NOMO-1 treated with dmso at 0.1 percent for 144 hours (cell line): ENCODE data around the gene WDR89.
"Not testable (repeated sequence)": the region's sequence is repeated elsewhere in the genome, so short reads cannot be mapped to it uniquely, and the experiment has no call there.

Source experiments
- DNase-seq: peaks from one replicate; lab custom pipeline; 2025; ENCODE audit not compliant: unreplicated experiment; lab: John Stamatoyannopoulos, UW

WDR89 gene, protein sequence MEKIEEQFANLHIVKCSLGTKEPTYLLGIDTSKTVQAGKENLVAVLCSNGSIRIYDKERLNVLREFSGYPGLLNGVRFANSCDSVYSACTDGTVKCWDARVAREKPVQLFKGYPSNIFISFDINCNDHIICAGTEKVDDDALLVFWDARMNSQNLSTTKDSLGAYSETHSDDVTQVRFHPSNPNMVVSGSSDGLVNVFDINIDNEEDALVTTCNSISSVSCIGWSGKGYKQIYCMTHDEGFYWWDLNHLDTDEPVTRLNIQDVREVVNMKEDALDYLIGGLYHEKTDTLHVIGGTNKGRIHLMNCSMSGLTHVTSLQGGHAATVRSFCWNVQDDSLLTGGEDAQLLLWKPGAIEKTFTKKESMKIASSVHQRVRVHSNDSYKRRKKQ

DNA sequence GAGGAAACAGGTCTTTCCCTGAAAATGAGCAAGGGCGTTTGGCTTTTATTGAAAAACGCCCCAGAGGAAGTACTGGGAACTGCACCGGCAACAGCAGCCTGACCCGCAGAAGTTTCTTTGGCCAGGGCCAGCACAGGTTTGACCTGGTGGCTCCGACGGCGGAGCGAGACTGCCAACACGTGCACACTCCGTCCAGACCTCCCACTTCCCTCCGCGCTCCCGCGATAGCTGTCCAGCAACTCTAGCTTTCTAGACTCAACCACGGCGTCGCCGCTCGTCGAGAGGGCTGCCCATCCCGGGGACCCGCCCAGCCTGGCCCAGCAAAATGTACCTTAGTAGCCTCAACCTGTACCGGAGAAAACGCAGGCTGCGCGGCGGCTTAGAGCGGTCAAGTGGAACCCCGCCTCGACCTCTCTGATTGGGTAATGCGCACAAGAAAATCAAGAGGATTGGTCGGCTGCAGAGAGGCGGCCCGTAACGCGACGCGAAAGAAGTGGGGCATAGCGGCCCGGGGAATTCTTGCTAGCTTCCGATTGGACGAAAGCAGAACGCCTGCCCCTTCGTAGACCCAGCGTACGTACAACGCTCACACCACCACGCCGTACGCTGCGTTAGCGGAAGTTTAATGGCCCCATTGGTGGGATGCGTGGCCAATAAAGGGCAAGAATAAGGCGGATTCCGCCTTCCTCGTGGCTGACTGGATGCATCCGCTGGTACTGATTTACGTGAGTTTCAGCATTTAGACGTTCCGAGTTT lies at the start of gene WDR89:
TSS of gene WDR89 (minus strand) at position 399 of the 756 bp plus-strand sequence. CDS start 41,929 bp downstream, outside the sequence.
- peak; percentile 98 for DNase-seq

DNA sequence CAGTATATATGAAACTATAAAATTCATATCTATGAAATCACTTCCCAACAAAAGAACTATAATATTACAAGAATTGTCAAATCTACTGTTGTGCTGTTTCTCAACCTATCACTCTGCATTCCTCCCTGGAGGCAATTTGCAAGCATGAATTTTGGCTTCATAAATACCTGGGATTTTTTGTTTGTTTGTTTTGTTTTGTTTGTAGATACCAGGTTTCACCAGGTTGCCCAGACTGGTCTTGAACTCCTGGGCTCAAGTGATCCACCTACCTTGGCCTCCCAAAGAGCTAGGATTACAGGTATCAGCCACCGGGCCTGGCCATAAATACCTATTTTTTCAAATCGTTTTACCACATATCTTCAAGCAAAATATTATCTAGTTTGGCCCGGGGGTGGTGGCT lies 47.5 kb upstream of the WDR89 start:
- DNase-seq, result no peak

DNA sequence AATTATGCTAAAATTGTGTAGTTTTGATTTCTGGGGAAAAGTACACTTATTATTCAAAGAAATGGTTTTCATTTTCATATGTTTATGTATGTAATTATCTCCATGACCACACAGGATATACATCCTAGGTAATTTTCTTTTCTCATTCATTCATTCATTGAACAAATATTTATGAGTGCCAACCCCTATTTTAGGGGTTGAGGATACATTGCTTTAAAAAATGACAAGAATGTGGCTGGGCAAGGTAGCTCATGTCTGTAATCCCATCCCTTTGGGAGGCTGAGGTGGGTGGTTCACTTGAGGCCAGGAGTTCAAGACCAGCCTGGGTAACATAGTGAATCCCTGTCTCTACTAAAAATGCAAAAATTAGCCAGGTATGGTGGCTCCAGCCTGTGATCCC lies 45.3 kb upstream of the WDR89 start:
- DNase-seq, result no peak

DNA sequence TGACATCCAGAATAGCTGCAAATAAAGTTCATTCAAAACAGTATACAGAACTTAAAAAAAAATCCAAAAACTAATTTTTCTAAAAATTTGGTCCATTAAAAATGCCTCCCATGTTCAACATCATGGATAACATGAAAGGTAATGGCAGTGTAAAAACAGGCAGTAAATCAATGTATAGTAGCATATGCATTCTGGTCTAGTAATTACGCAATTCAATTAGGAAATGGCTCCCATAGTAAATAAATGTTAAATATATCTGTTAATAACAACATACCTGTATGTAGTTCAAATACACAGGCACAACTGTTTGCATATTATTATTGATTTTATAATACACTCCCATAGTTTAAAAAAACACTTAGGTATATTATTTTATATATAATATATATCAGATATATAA lies 43.7 kb upstream of the WDR89 start:
- DNase-seq, result no peak

DNA sequence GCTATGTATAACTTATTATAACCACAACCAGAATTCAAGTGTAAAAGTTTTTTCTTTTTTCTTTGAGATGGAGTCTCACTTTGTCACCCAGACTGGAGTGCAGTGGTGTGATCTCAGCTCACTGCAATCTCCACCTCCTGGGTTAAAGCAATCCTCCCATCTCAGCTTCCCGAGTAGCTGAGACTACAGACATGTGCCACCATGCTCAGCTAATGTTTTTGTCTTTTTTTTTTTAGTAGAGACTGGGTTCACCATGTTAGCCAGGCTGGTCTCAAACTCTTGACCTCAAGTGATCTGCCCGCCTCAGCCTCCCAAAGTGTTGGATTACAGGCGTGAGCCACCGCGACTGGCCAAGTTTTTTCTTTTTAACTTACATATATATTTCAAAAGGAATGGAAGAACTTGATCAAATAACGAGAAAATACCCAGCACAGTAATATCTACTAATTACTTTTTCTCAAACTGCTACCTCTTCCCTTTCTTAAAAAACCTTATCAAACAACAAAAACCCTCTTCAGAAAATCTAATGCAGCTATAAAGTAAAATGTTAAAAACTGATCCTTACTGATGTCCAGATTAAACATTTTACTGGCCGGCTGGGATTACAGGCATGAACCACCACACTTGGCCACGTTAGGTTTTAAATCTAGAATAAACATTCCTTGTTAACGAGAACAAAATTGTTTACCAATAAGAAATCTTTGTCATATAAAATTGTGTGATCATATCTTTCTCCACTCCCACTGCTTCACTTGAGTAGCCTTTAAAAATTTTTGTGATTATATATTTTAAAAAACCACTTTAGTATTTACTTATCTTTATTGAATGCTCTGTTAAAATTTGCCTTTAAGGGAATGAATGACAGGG lies 41.3 kb upstream of the WDR89 start:
- no peak for DNase-seq

DNA sequence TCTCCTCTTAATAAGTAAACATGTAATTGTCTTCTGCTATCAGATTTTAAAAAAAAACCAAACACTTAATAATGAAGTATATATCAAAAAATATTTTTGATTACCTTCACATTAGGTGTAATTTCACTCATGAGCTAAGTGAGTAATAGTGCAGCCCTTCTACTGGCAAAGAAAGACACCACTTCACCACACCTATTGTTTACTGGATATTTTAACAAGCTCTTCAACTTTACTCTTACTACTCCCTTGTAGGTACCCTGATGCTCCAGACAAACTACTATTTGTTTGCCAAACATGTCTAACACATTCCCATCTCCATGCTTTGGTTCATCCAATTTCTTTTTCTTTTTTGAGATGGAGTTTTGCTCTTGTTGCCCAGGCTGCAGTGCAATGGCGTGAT lies 36.9 kb upstream of the WDR89 start:
- DNase-seq, result no peak

DNA sequence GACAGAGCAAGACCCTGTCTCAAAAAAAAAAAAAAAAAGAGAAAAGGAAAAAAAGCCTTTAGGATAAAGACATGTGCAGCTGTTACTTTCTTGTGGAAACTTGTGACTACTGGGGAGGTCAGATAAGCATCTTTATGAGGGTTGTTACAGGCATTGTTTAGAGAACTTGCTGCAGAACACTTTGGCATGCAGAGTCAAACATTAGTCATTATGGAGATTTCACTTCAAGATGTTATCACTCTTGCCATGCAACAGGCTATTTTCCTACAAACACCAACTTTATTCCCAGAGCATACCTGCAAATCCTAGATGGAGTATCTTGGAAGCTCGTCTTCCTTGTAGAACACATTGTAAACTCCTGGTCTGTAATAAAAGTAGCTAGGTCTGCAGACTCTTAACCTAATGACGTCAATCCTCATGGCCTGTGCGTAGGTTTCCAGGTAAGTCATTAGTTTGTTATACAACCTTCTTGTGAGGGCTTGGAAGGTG lies 36.3 kb upstream of the WDR89 start:
- no peak for DNase-seq

DNA sequence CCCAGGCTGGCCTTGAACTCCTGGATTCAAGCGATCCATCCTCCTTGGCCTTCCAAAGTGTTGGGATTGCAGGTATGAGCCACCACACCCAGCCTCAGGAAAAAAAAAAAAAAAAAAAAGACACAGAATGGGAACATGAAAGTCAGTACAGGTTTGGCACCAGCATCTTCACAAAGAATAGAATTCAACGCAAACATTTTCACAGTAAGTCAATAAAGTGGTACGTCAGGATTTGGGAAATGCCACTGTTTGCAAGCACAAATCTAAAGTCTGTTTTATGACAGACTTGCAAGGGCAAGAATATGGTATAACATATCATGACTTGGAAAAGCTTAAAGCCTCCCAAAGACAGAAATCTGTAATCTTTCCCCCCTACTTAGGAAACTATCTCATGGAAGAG lies 34.9 kb upstream of the WDR89 start:
- no peak for DNase-seq

DNA sequence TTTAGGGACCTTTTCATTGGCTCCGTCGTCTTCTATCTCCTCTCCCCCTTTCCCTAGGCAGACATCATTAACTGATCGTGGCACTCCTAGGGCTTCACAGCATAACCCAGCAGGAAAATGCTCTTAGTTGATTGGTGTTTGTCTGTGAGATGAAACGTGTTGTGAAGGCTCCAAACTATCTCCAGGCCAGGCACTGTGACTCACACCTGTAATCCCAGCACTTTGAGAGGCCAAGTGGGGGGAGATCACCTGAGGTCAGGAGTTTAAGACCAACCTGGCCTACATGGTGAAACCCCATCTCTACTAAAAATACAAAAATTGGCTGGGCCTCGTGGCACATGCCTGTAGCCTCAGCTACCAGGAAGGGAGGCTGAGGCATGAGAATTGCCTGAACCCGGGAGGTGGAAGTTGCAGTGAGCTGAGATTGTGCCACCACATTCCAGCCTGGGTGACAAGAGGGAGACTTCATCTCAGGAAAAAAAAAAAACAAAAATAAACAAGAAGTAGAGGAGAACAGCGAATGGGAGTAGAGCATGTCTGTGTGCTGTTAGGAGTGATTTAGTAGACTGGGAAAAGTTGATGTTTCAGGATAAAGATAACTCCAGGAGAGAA lies 32.3 kb upstream of the WDR89 start:
- DNase-seq, result no peak

DNA sequence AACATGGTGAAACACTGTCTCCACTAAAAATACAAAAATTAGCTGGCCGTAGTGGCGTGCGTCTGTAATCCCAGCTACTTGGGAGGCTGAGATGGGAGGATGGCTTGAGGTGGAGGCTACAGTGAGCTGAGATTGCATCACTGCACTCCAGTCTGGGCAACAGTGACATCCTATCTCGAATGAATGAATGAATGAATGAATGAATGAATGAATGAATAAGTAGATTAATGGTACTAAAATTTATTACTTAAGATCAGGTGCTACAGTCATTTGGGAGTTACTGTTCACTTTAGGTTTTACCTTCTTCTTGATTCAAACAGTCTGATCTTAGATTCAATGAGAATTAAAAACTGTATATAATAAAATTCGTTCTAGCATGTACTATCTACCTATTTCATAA lies 31.6 kb upstream of the WDR89 start:
- DNase-seq, result no peak

DNA sequence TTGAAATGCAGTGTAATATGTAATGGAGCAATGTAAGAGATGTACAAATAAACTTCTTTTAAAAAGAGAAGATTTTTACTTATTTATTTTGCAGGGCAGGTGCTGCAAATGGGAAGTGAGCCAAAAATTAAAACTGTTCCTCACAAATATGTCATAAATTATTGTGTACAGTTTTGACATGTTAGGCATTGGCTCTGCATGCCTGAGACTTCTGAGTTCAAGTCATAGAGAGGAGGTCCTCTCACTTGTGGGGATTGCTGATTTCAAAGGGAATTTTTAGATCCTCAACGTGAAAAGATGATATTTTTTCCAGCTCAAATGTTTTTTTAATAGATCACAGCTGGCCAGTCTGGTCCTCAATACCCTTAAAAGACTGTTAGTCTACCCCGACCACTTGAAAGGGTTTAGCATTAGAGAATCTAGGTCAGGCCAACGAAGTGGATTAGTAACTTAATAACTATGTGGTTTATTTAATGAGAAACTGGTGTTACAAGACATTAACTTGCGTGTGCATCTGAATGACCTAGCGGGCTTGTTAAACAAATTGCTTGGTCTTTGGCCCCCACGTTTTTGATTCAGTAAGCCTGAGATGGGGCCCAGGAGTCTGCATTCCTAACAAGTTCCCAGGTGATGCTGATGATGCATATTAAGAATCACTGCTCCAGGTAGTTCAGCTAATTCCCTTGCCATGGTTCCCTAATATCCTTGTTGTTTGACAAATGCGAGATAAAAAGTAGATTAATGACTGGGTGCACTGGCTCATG lies 30.9 kb upstream of the WDR89 start:
- no peak for DNase-seq

DNA sequence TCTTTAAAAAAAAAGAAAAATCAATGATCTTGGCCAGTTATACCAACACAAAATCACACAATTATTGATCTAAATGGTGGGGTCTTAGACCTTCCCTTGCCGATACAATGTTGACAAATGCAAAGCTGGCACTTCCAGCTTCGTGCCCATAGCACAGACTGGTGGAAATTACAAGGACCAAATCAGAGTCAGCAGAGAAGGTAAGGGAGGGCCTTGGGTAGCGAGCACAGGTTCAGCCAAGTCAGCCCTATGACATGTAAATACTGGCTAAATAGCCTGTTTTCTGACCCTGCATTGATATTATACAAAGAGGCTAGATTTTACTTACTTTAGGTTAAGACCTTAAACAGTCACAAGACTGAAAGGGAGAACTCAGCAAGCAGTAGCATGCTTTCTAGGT lies 30.3 kb upstream of the WDR89 start:
- DNase-seq, result no peak

DNA sequence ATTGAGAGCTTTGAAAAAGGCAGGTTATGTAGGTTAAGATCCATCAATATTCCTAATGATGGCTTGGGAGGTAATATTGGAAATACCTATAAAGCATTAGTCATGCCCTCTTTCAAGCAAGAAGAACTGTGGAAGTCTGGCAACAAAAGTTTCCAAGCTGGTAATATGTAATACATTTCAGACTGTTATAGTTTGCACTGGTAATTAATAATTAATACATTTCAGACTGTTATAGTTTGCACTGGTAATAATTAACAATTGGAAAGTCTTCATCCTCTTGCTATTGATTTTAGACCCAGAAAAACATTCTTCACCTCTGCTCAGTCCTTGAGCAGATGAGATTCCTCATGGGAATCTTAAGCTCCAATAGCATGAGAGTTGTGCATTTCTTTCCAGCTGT lies 29.0 kb upstream of the WDR89 start:
- no peak for DNase-seq

DNA sequence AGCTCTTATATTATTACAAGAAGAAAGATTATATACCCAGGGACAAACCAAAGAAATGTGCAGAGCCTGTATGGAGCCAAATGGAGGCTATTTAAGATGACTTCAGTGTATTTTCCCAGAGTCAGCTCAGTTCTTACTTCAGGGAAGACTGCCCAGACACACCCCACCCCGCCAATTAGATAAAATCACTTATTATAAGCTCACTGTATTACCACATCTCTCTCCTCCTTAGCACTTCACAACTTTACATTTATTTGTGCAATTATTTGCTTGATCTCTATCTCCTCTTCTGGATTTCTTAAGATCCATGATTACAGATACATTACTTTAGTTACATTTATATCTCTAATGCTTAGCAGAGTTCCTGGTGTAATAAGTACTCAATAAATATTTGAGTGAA lies 24.7 kb upstream of the WDR89 start:
- no peak for DNase-seq

DNA sequence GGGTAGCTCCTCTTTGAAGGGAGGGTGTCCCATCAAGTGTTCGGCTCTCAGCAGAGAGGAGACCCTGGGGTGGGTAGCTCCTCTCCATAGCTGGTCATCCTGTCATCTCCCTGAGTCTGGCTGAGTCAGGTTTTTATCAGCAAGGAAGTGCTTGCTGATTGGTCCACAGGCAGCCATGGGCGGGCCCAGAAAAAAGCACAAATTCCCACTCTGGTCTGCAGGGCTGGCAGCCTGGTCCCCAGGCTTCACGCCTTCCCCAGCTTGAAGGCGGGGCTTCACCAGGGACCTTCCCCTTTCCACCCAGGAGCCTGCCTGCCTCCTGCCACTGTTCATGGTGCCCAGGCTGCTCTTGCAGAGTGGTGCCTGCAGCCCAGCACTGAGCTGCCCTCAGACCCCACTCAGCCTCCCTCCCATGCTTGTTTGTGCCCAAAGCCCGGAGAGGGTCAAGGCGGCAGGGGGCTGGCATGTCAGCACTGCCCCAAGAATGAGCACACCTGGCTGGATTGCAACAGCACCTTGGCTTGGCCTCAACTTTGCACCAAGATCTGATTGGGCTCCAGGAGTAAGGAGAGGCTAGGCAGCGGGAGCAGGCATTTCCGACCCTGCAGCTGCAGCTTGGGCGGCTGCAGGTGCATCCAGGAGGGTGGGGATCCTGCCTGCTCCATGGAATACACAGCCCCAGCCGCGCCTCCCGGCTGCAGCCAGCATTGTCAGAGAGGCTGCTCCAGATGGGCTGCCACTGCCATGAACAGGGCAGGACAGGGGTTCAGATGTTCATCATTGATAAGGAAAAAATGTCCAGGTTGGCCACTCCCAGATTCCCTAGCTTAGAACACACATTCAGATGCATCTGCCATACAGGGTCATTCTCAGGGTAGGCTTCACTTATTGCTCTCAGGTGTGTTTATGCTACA lies 22.0 kb upstream of the WDR89 start:
- no peak for DNase-seq

DNA sequence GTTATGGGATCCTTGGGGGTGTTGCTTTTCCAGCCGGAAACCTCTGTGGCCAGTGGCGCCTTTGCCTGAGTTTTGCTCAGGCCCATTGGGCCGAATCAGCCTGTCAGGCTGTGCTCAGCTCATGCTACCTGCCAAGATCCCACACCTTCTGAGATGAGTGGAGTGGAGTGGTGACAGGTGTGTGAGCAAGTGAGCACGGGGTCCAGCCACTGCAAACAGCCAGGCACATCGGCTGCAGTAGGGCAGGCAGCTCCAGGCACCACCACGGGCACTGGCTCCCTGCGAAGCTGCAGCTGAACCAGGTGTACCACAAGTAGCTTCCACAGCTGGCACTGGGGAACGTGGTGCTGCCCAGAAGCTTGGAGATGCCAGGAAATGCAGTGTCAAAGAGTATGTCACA lies 21.1 kb upstream of the WDR89 start:
- DNase-seq, result no peak

DNA sequence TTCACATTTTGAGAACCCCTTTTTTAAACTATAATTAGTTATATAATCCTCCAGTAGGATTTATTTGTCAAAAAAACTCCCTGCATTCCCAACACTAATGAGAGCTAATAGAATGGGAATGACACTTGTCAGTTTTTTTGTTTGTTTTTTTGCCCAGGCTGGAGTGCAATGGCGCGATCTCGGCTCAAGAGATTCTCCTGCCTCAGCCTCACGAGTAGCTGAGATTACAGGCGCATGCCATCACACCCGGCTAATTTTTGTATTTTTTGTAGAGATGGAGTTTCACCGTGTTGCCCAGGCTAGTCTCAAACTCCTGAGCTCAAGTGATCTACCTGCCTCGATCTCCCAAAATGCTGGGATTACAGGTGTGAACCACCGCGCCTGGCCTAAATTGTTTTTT lies 20.2 kb upstream of the WDR89 start:
- not testable (repeated sequence) for DNase-seq

DNA sequence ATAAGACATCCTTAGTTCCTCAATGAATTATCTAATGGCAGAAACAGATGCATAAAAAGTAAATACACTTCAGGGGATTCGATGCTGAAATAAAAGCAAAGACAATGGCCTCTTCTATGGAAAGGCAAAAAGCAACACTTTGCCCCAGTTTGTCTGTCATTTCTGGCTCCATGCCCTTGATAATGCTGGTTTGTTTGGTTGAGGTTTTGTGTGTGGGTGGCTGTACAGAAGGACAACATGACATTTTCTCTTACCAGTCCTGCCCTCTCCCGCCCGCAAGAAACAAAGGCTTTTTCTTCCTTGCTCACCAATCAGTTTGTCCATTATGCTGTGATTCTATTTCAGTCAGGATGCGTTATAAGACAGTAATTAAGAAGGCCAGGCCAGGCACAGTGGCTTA lies 18.1 kb upstream of the WDR89 start:
- no peak for DNase-seq

DNA sequence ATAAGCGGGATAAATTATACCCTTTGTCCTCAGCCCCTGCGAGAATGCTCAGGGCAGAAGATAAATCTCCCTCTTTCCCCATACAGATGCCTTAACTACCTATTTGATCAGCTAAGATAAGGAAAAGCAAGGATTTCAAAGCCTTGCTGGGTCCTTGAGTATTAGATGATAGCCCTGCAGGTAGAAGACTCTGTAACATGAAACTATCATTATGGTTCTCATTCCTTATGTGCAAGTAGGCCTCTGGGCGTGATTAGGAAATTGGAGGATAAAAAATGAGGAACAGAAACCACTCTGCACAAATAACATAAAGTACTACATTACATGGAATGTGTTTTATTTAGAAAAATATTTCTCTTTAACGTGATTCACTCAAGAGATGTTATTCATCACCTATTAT lies 14.5 kb upstream of the WDR89 start:
- peak; percentile 49 for DNase-seq
